Measurements from ENCODE around the gene EIF2S3B.
"Not testable (repeated sequence)": the region's sequence is repeated elsewhere in the genome, so short reads cannot be mapped to it uniquely, and the experiment has no call there.

Gene EIF2S3B

GRCh38 chr12:10505620-10506019 is at the start of gene EIF2S3B:
TSS of gene EIF2S3B (plus strand) at chr12:10505890. CDS start at chr12:10505903, 13 bp downstream.
- Mint-ChIP-seq H3K4me1 (peaks cover 36% of the 10 kb centered on the region), H3K27ac (no peak within 1 kb of the TSS), H3K4me3 (no peak within 1 kb of the TSS), H3K9me3 (peaks cover 19% of the 10 kb centered on the region), H3K36me3 (ENCODE audit: low read depth) (peaks cover 5% of the 10 kb centered on the region), H3K27me3 (no peaks in the 10 kb centered on the region)
- DNase-seq = no peak
- ATAC-seq = no peak

GRCh38 chr12:10456856-10457255 is 48.8 kb upstream of the EIF2S3B start:
- DNase-seq = no peak
- no peak for ATAC-seq
- Mint-ChIP-seq H3K4me3 (no peak overlapping the region), H3K36me3 (ENCODE audit: low read depth) (peaks cover 23% of the 10 kb centered on the region), H3K4me1 (peaks cover 11% of the 10 kb centered on the region), H3K27ac (no peak overlapping the region), H3K27me3 (no peaks in the 10 kb centered on the region), H3K9me3 (peaks cover 61% of the 10 kb centered on the region)

- H3K27ac Mint-ChIP-seq = no peak overlapping the region
- peaks cover 29% of the 10 kb centered on the region for H3K36me3 Mint-ChIP-seq (ENCODE audit: low read depth)
- ATAC-seq (no peak), DNase-seq (no peak)
- H3K4me3 Mint-ChIP-seq = no peak overlapping the region
- peaks cover 70% of the 10 kb centered on the region for H3K9me3 Mint-ChIP-seq
- no peaks in the 10 kb centered on the region for H3K27me3 Mint-ChIP-seq
- peaks cover 11% of the 10 kb centered on the region for H3K4me1 Mint-ChIP-seq
Observed at GRCh38 chr12:10457760-10458159, 47.9 kb upstream of the EIF2S3B start.

GRCh38 chr12:10466311-10466710 is 39.4 kb upstream of the EIF2S3B start:
- Mint-ChIP-seq H3K4me1 (no peaks in the 10 kb centered on the region), H3K4me3 (no peak overlapping the region), H3K36me3 (ENCODE audit: low read depth) (peaks cover 13% of the 10 kb centered on the region), H3K9me3 (peaks cover 35% of the 10 kb centered on the region), H3K27me3 (no peaks in the 10 kb centered on the region), H3K27ac (no peak overlapping the region)
- DNase-seq (no peak), ATAC-seq (no peak)

GRCh38 chr12:10469701-10470100 is 36.0 kb upstream of the EIF2S3B start:
- no peaks in the 10 kb centered on the region for H3K36me3 Mint-ChIP-seq (ENCODE audit: low read depth)
- no peak overlapping the region for H3K4me3 Mint-ChIP-seq
- H3K9me3 Mint-ChIP-seq = peaks cover 16% of the 10 kb centered on the region
- no peaks in the 10 kb centered on the region for H3K4me1 Mint-ChIP-seq
- H3K27ac Mint-ChIP-seq = no peak overlapping the region
- DNase-seq (no peak), ATAC-seq (no peak)
- H3K27me3 Mint-ChIP-seq = no peaks in the 10 kb centered on the region

GRCh38 chr12:10472808-10473207 is 32.9 kb upstream of the EIF2S3B start:
- peaks cover 11% of the 10 kb centered on the region for H3K9me3 Mint-ChIP-seq
- H3K36me3 Mint-ChIP-seq (ENCODE audit: low read depth); H3K27ac Mint-ChIP-seq; H3K4me3 Mint-ChIP-seq; H3K4me1 Mint-ChIP-seq; H3K27me3 Mint-ChIP-seq; ATAC-seq; DNase-seq: not testable (repeated sequence)

DNA sequence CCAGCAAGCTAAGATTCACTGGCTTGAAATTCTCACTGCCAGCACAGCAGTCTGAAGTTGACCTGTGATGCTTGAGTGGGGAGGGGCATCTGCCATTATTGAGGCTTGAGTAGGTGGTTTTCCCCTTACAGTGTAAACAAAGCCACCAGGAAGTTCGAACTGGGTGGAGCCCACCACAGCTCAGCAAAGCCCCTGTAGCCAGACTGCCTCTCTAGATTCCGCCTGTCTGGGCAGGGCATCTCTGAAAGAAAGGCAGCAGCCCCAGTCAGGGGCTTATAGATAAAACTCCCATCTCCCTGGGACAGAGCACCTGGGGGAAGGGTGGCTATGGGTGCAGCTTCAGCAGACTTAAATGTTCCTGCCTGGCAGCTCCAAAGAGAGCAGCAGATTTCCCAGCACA is 23.8 kb upstream of the EIF2S3B start:
- H3K36me3 Mint-ChIP-seq (ENCODE audit: low read depth); ATAC-seq: not testable (repeated sequence)
- H3K4me1 Mint-ChIP-seq = peaks cover 25% of the 10 kb centered on the region

DNA sequence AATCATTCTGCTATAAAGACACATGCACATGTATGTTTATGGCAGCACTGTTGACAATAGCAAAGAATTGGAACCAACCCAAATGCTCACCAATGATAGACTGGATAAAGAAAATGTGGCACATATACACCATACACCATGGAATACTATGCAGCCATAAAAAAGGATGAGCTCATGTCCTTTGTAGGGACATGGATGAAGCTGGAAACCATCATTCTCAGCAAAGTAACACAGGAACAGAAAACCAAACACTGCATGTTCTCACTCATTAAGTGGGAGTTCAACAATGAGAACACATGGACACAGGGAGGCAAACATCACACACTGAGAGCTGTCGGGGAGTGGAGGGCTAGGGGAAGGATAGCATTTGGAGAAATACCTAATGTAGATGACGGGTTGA is 18.4 kb upstream of the EIF2S3B start:
- not testable (repeated sequence) for H3K4me3 Mint-ChIP-seq, H3K27me3 Mint-ChIP-seq, H3K27ac Mint-ChIP-seq, ATAC-seq, DNase-seq
- peaks cover 20% of the 10 kb centered on the region for H3K9me3 Mint-ChIP-seq
- peaks cover 26% of the 10 kb centered on the region for H3K4me1 Mint-ChIP-seq
- peaks cover 10% of the 10 kb centered on the region for H3K36me3 Mint-ChIP-seq (ENCODE audit: low read depth)

More for the DNA sequence above, 23.8 kb upstream of the EIF2S3B start:
- not testable (repeated sequence) for H3K27ac Mint-ChIP-seq, H3K27me3 Mint-ChIP-seq, DNase-seq, H3K4me3 Mint-ChIP-seq
- H3K9me3 Mint-ChIP-seq = peaks cover 23% of the 10 kb centered on the region

- no peak overlapping the region for H3K4me3 Mint-ChIP-seq
- peaks cover 15% of the 10 kb centered on the region for H3K36me3 Mint-ChIP-seq (ENCODE audit: low read depth)
- no peak overlapping the region for H3K27ac Mint-ChIP-seq
- no peaks in the 10 kb centered on the region for H3K27me3 Mint-ChIP-seq
- ATAC-seq (no peak), DNase-seq (no peak)
- peaks cover 18% of the 10 kb centered on the region for H3K9me3 Mint-ChIP-seq
- H3K4me1 Mint-ChIP-seq = peaks cover 44% of the 10 kb centered on the region
Observed at GRCh38 chr12:10491766-10492165, 13.9 kb upstream of the EIF2S3B start.

DNA sequence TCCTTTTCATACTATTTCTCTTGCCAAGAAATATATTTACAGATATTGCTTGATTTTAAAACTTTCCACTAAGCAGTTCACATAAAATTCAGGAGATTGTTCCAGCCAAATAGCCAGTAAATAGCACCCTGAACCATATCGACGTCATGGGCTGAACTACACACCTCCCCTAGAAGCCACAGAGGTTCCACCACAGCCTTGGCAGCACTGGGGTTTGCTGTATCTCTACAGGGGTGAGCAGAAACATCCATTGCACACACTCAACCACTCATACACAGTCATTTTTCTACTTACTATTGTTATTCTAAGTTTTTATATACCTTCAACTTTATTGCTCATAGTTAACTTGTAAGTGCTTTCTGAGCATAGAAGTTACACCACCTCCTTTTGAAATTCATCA is 8.1 kb upstream of the EIF2S3B start:
- peaks cover 74% of the 10 kb centered on the region for H3K4me1 Mint-ChIP-seq
- H3K9me3 Mint-ChIP-seq = peaks cover 13% of the 10 kb centered on the region
- ATAC-seq (peak; percentile 100), DNase-seq (peak; percentile 76)
- peak overlapping the region; percentile 98 for H3K27ac Mint-ChIP-seq
- H3K4me3 Mint-ChIP-seq = peak overlapping the region; percentile 47
- peaks cover 12% of the 10 kb centered on the region for H3K36me3 Mint-ChIP-seq (ENCODE audit: low read depth)
- H3K27me3 Mint-ChIP-seq = no peaks in the 10 kb centered on the region

DNA sequence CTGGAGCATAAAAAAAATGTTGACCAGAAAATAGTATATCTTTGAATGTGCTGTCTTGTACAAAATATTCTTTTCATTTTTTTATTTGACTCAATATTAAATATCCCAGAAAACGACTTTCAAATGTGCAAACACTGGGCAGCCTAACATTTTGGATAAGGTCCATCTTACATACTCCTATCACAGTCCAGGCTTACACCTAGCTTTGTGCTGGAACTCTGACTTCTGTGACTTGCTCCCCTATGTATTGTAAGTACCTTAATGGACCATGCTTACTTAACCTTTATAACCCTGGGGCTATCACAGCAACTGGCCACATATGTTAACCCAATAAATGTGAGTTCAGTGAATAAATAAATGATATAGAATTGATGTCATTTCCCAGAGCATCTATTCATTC is 7.6 kb upstream of the EIF2S3B start:
- Mint-ChIP-seq H3K27ac (peak overlapping the region; percentile 98), H3K27me3 (no peaks in the 10 kb centered on the region), H3K4me1 (peaks cover 78% of the 10 kb centered on the region), H3K36me3 (ENCODE audit: low read depth) (peaks cover 13% of the 10 kb centered on the region), H3K4me3 (peak overlapping the region; percentile 47), H3K9me3 (peaks cover 13% of the 10 kb centered on the region)
- ATAC-seq (no peak), DNase-seq (no peak)

DNA sequence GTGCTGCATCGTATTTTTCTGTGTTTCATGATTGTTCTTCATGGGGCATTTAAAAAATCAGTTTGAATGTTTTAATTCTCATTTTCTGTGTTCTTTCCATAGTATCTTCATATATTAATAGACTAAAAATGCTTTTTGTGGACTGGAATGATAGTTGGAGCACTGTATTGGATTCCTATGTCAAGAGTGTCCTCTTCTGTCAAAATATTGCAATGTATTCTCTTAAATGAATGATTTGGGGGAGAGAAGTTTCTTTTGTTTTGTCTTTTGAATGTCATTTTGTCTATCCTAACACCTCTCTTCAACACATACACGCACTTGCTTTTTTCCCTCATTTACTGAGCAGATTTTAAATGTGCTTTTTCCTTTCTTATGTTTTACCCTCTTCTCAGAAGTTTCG is 4.7 kb upstream of the EIF2S3B start:
- H3K27me3 Mint-ChIP-seq = no peaks in the 10 kb centered on the region
- DNase-seq (no peak), ATAC-seq (no peak)
- peaks cover 74% of the 10 kb centered on the region for H3K4me1 Mint-ChIP-seq
- H3K4me3 Mint-ChIP-seq = peak overlapping the region; percentile 62
- H3K9me3 Mint-ChIP-seq = peaks cover 5% of the 10 kb centered on the region
- H3K27ac Mint-ChIP-seq = peak overlapping the region; percentile 88
- H3K36me3 Mint-ChIP-seq (ENCODE audit: low read depth) = peaks cover 7% of the 10 kb centered on the region

GRCh38 chr12:10503460-10503859 is 2.2 kb upstream of the EIF2S3B start:
- ATAC-seq (peak; percentile 91), DNase-seq (no peak)
- peaks cover 5% of the 10 kb centered on the region for H3K36me3 Mint-ChIP-seq (ENCODE audit: low read depth)
- no peaks in the 10 kb centered on the region for H3K27me3 Mint-ChIP-seq
- H3K4me1 Mint-ChIP-seq = peaks cover 55% of the 10 kb centered on the region
- H3K4me3 Mint-ChIP-seq = peak overlapping the region; percentile 30
- peak overlapping the region; percentile 91 for H3K27ac Mint-ChIP-seq
- peaks cover 19% of the 10 kb centered on the region for H3K9me3 Mint-ChIP-seq

- Mint-ChIP-seq H3K4me3 (no peak overlapping the region), H3K36me3 (ENCODE audit: low read depth) (no peaks in the 10 kb centered on the region), H3K9me3 (peaks cover 9% of the 10 kb centered on the region), H3K27ac (no peak overlapping the region), H3K27me3 (no peaks in the 10 kb centered on the region), H3K4me1 (no peaks in the 10 kb centered on the region)
- ATAC-seq (no peak), DNase-seq (no peak)
Observed at GRCh38 chr12:10511756-10512355, 6.2 kb downstream of the EIF2S3B start.

DNA sequence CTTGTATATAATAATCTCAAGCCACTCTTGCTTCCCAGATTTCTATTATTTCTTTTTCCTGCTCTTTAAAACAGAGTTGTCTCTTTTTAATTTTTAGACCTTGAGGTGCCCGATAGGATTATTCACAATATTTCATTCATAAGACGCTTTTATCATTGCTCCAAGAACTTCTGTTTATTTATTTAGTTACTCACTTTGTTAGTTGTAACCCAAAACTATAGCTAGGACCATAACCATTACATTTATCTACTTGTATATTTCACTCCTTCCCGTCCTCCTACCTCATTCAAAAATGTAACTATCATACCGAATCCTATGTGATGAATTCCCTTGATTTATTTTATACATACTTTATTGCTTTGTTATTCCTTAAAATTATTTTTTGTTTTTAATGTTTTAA is 7.1 kb downstream of the EIF2S3B start:
- DNase-seq (no peak), ATAC-seq (no peak)
- Mint-ChIP-seq H3K4me3 (no peak overlapping the region), H3K27ac (no peak overlapping the region), H3K36me3 (ENCODE audit: low read depth) (no peaks in the 10 kb centered on the region), H3K4me1 (no peaks in the 10 kb centered on the region), H3K27me3 (no peaks in the 10 kb centered on the region), H3K9me3 (peaks cover 5% of the 10 kb centered on the region)

- no peak for DNase-seq
- H3K27ac Mint-ChIP-seq = no peak overlapping the region
- H3K27me3 Mint-ChIP-seq = no peaks in the 10 kb centered on the region
- H3K36me3 Mint-ChIP-seq (ENCODE audit: low read depth) = no peaks in the 10 kb centered on the region
- peaks cover 17% of the 10 kb centered on the region for H3K4me1 Mint-ChIP-seq
- ATAC-seq = no peak
- peaks cover 3% of the 10 kb centered on the region for H3K9me3 Mint-ChIP-seq
- H3K4me3 Mint-ChIP-seq = no peak overlapping the region
Observed at GRCh38 chr12:10521555-10521954, 15.9 kb downstream of the EIF2S3B start.
